Chondrocyte (in vitro differentiated cells): Measurements from ENCODE around the gene LPCAT2. TPM values are rescaled to one million over a fixed set of nuclear protein-coding genes. Genes with fewer than 3 reads are reported as not detected.

Experiments
- DNase-seq: peaks from one replicate; pipeline ENCODE4 v3.0.0; 2021; ENCODE audit warnings: mixed read lengths, low spot score
- H3K27ac Mint-ChIP-seq: one replicate; pipeline ENCODE4 v1.8.0; 2021; ENCODE audit warnings: mild to moderate bottlenecking, moderate library complexity, mixed read lengths; ENCODE audit not compliant: unreplicated experiment
- H3K27me3 Mint-ChIP-seq: 2 replicates; pipeline ENCODE4 v1.8.0; 2021; ENCODE audit warnings: low read depth, mixed read lengths
- H3K36me3 Mint-ChIP-seq: 2 replicates; pipeline ENCODE4 v1.8.0; 2021; ENCODE audit warnings: low read depth, mixed read lengths
- H3K4me1 Mint-ChIP-seq: 2 replicates; pipeline ENCODE4 v1.8.0; 2021; ENCODE audit warnings: low read depth, mild to moderate bottlenecking, mixed read lengths
- H3K4me3 Mint-ChIP-seq: one replicate; pipeline ENCODE4 v1.8.0; 2021; ENCODE audit warnings: mild to moderate bottlenecking, moderate library complexity, mixed read lengths; ENCODE audit not compliant: unreplicated experiment
- H3K9me3 Mint-ChIP-seq: 2 replicates; pipeline ENCODE4 v1.8.0; 2021; ENCODE audit warnings: low read depth, mixed read lengths
- CTCF ChIP-seq: fragments of 200-600 bp; sonication (generic); IDR thresholded peaks from 2 replicates; pipeline ENCODE4 v1.5.0; 2021; ENCODE audit warnings: antibody characterized with exemption, mild to moderate bottlenecking, moderate library complexity
- long read RNA-seq: library from polyadenylated mRNA; stranded (forward); transcript quantifications from one replicate; pipeline ENCODE4 v2.0.0, GENCODE V29; 2021
- total RNA-seq: library from RNA; stranded (reverse); gene quantifications from 3 replicates; pipeline ENCODE4 v1.2.1, GENCODE V29; 2021

The LPCAT2 gene, protein sequence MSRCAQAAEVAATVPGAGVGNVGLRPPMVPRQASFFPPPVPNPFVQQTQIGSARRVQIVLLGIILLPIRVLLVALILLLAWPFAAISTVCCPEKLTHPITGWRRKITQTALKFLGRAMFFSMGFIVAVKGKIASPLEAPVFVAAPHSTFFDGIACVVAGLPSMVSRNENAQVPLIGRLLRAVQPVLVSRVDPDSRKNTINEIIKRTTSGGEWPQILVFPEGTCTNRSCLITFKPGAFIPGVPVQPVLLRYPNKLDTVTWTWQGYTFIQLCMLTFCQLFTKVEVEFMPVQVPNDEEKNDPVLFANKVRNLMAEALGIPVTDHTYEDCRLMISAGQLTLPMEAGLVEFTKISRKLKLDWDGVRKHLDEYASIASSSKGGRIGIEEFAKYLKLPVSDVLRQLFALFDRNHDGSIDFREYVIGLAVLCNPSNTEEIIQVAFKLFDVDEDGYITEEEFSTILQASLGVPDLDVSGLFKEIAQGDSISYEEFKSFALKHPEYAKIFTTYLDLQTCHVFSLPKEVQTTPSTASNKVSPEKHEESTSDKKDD
- 15.2 to 18.7 TPM (median 17.4 TPM) in 3 replicates for total RNA-seq
- long read RNA-seq, full-length matches to known transcripts = 26 of 29 reads
- long read RNA-seq, partial matches to known transcripts = 0 of 29 reads
- long read RNA-seq, other reads (novel, unspliced or antisense) = 3 of 29 reads

DNA sequence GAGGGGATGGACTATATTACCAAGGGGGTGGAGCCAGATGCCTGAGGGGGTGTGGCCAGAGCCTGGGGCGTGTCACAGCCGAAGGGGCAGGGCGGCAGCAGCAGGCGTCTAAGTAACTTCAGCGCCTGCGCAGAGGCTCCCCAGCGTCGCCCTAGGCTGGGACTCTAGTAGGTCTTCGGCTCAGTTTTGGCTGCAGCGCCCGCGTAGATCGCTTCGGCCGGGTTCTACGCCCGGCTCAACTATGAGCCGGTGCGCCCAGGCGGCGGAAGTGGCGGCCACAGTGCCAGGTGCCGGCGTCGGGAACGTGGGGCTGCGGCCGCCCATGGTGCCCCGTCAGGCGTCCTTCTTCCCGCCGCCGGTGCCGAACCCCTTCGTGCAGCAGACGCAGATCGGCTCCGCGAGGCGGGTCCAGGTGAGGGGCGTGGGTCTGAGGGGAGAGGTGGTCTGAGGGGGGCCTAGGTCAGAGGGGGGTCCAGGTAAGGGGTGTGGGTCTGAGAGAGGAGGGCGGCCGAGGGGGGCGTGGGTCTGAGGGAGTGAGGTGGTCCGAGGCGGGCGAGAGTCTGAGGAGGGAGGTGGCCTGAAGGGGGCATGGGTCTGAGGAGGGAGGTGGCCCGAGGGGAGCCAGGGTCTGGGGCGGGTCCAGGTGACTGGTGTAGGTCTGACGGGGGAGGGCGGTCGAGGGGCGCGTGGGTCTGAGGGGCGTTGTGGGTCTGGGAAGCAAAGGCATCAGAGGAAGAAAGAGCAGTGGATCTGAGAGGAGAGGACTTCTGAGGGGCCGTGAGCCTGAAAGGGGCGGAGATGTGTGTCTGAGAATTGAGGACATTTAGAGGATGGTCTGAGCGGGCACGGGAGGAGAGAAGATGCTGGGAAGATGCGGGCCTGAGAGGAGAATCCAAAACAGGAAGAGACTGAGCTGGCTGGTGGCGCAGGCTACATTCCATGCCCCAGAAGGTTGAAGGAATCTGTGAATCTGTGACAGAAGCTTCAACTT, at the start of gene LPCAT2:
Gene LPCAT2, plus strand, starts transcription at position 132 of the 991 bp plus-strand sequence. Its CDS starts 110 bp downstream, at position 242.
- H3K9me3 Mint-ChIP-seq = peaks cover 11% of the 10 kb centered on the region
- peak; percentile 94 for DNase-seq
- no peaks in the 10 kb centered on the region for H3K27me3 Mint-ChIP-seq
- TF ChIP-seq CTCF = peak; percentile 24
- peaks cover 3% of the 10 kb centered on the region for H3K36me3 Mint-ChIP-seq
- peaks cover 17% of the 10 kb centered on the region for H3K4me1 Mint-ChIP-seq
- peak within 1 kb of the TSS; percentile 85 for H3K27ac Mint-ChIP-seq
- peak within 1 kb of the TSS; percentile 85 for H3K4me3 Mint-ChIP-seq

DNA sequence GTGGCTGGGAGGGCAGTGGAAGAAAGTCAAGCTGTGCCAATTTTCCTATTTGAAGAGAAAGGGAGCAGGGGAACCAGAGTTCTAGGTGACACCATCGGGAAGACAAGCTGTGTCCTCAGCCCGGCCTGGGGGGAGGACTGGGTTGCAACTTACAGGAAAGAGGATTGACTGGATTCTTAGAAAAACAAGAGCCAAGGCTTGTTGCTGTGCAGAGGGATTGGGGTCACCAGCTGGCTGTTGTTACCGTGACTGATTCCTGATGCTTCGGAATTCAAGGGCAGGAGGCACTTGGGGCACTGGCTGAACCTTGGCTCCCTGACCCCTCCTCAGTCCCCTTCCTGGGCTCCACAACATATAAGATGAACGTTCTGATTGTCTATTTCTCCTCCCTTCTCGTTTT, 46.6 kb upstream of the LPCAT2 start:
- H3K4me1 Mint-ChIP-seq = no peaks in the 10 kb centered on the region
- no peaks in the 10 kb centered on the region for H3K36me3 Mint-ChIP-seq
- no peak for TF ChIP-seq CTCF
- H3K27ac Mint-ChIP-seq = no peak overlapping the region
- H3K9me3 Mint-ChIP-seq = no peaks in the 10 kb centered on the region
- no peak overlapping the region for H3K4me3 Mint-ChIP-seq
- peaks cover 11% of the 10 kb centered on the region for H3K27me3 Mint-ChIP-seq
- DNase-seq = no peak

- no peak overlapping the region for H3K4me3 Mint-ChIP-seq
- no peaks in the 10 kb centered on the region for H3K36me3 Mint-ChIP-seq
- no peaks in the 10 kb centered on the region for H3K9me3 Mint-ChIP-seq
- no peak overlapping the region for H3K27ac Mint-ChIP-seq
- no peak for TF ChIP-seq CTCF
- no peak for DNase-seq
- H3K4me1 Mint-ChIP-seq = no peaks in the 10 kb centered on the region
- H3K27me3 Mint-ChIP-seq = peaks cover 11% of the 10 kb centered on the region
Observed at GRCh38 chr16:55464375-55464774, 44.5 kb upstream of the LPCAT2 start.

DNA sequence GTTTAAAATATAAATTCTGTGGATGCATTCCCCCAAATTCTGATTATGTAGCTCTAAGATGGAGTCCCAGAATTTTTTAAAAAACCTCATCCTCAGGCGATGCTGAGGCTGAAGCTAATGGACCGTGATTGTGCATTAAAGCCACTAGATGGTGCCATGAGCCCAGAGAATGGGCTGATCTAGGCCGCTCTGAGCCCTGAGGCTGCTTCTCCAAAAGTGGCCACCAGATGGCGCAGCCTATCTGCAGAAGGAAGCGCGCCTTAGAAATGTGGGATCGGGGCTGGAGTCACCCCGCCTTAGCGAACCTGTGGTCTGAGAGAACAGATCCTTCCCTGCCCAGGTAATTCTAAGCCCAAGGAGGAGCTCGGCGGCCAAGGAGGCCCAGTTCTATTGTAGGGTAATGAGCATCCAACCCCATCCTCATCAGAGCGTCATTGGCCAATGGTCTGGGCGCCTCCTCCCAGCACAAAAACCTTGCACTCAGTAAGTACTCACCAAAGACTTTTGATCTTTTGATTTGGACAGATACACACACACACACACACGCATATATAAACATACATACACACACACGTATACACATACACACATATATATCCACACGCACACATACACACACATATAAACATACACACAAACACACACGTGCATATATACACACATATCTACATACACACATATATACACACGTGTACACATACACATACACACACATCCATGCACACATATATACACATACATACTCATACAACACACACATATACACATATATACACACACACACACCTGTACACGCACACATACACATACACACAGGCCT, 43.6 kb upstream of the LPCAT2 start:
- H3K27ac Mint-ChIP-seq = no peak overlapping the region
- peak overlapping the region; percentile 17 for H3K4me3 Mint-ChIP-seq
- no peaks in the 10 kb centered on the region for H3K36me3 Mint-ChIP-seq
- peaks cover 2% of the 10 kb centered on the region for H3K4me1 Mint-ChIP-seq
- peak; percentile 100 for TF ChIP-seq CTCF
- no peak for DNase-seq
- peaks cover 10% of the 10 kb centered on the region for H3K27me3 Mint-ChIP-seq
- no peaks in the 10 kb centered on the region for H3K9me3 Mint-ChIP-seq
